Measurements from ENCODE around the gene NBEAL2. TPM values are rescaled to one million over a fixed set of nuclear protein-coding genes. Genes with fewer than 3 reads are reported as not detected.

NBEAL2 gene
- total and polyA plus RNA-seq, 2 of the 8 experiments (the other 6 are each of a cell fraction or from before 2014, with no cell fraction given): 27.3 to 46.9 TPM

- TF ChIP-seq CHD7 (IDR thresholded peaks at IDR 0.05; ENCODE audit: insufficient replicate concordance, low read length) (no peak), SRF (IDR thresholded peaks at IDR 0.05; ENCODE audit: low read depth, low read length) (no peak), SAP30 (IDR thresholded peaks at IDR 0.05; ENCODE audit: insufficient read depth, insufficient replicate concordance, low read length) (no peak), SIRT6 (IDR thresholded peaks at IDR 0.05; ENCODE audit: low read length) (no peak), TBP (IDR thresholded peaks at IDR 0.05; ENCODE audit: low read depth, low read length) (no peak), TCF12 (IDR thresholded peaks at IDR 0.05; ENCODE audit: low read depth, low read length) (no peak), KDM1A (IDR thresholded peaks at IDR 0.05; ENCODE audit: borderline replicate concordance, low read length) (no peak)
Measured at GRCh38 chr3:47042231-47042791, 62.8 kb downstream of the NBEAL2 start (continued).
